Esophagus (tissue), 2 donors: ENCODE results near the gene AATF. TPM values are rescaled to one million over a fixed set of nuclear protein-coding genes. Genes with fewer than 3 reads are reported as not detected.

Experiments
- H3K27ac ChIP-seq, 2 donors: one replicate each; pipeline ENCODE4 v1.5.1; 2013; ENCODE audit warnings: low read depth in 2 of 2, mild to moderate bottlenecking in 2 of 2, inconsistent platforms in 1 of 2, low read length in 1 of 2, moderate library complexity in 1 of 2
- H3K27me3 ChIP-seq, 2 donors: one replicate each; pipeline ENCODE4 v1.6.1; 2013; ENCODE audit warnings: low read length in 2 of 2, control low read depth in 1 of 2, mild to moderate bottlenecking in 1 of 2; ENCODE audit not compliant: insufficient read depth in 2 of 2, control insufficient read depth in 1 of 2
- H3K36me3 ChIP-seq, 2 donors: one replicate each; pipeline ENCODE4 v1.6.1; 2013; ENCODE audit warnings: low read length in 1 of 2; ENCODE audit not compliant: control insufficient read depth in 2 of 2, insufficient read depth in 2 of 2
- H3K4me1 ChIP-seq, 2 donors: one replicate each; pipeline ENCODE4 v1.6.1; 2013; ENCODE audit warnings: low read length in 1 of 2; ENCODE audit not compliant: control insufficient read depth in 2 of 2, insufficient read depth in 2 of 2
- H3K4me3 ChIP-seq, 2 donors: one replicate each; pipeline ENCODE4 v1.5.1; 2013; ENCODE audit warnings: low read length in 2 of 2, mild to moderate bottlenecking in 2 of 2, low read depth in 1 of 2, moderate library complexity in 1 of 2
- H3K9me3 ChIP-seq, 2 donors: one replicate each; pipeline ENCODE4 v1.6.1; 2013; ENCODE audit warnings: mild to moderate bottlenecking in 2 of 2, low read depth in 1 of 2, low read length in 1 of 2, moderate library complexity in 1 of 2; ENCODE audit not compliant: control insufficient read depth in 2 of 2, insufficient read depth in 1 of 2
- WGBS, 2 donors: extraction: QIAGEN DNeasy Blood & Tissue Kit; methylation state at CpG; one replicate each; pipeline ENCODE4 v1.1.7; 2013; 5-methylcytosine and 5-hydroxymethylcytosine counted together
- polyA plus RNA-seq, 2 donors: library from polyadenylated mRNA; stranded (reverse); fragments of 200-250 nt; gene quantifications; one replicate each; pipeline ENCODE4 v1.2.3, GENCODE V29; 2013
- donor health status: healthy with polysubstance abuse.
- donor health status: Bipolar disorder and iron deficiency.

AATF gene
- polyA plus RNA-seq, 2 donors = 17.4 to 25.7 TPM

GRCh38 chr17:36977066-36977465, 28.3 kb downstream of the AATF start:
- Histone ChIP-seq H3K27ac (no peak overlapping the region), H3K27me3 (no peaks in the 10 kb centered on the region), H3K9me3 (no peaks in the 10 kb centered on the region), H3K4me1 (no peaks in the 10 kb centered on the region), H3K36me3 (no peaks in the 10 kb centered on the region), H3K4me3 (no peak overlapping the region)
- 92 to 93% methylated on average over 2 of the region's 2 CpGs for WGBS, 2 donors

GRCh38 chr17:36977568-36977967, 28.8 kb downstream of the AATF start:
- Histone ChIP-seq H3K4me1 (no peaks in the 10 kb centered on the region), H3K27ac (no peak overlapping the region), H3K27me3 (no peaks in the 10 kb centered on the region), H3K4me3 (no peak overlapping the region), H3K9me3 (no peaks in the 10 kb centered on the region), H3K36me3 (no peaks in the 10 kb centered on the region)
- 94 to 98% methylated on average over 2 of the region's 2 CpGs for WGBS, 2 donors

DNA sequence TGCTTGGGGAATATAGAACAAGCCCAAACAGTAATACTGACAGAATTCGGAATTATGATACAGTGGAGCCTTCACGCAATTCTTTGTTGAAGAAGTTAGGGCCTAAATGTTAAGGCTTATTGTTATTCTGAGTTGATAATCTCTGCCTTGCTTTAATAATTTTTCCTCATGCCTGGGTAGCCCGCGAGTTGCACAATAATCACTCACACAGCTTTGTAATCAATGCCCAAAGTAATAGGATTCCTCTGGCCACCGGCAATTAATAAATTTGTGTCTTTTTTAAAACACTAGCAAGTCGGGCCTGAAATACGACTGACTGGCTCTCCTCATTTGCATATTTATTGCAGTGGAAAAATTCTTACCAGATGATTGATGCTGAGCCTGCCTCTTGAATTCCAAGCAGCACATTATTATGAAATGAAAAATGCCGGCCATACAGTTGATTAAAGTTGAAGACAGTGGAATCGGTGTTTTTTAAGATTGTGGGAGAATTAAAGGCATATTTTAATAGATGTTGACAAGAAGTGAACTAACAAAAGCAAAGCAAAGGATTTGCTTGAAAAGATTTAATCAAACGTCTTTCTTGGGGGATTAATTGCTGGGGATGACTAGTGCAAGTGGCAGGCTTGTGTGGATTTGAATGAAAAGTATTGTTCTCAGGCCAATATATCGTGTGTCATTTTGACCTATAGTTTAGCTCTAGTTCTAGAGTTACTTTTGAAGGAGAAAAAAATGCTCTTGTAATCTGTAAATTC, 30.2 kb downstream of the AATF start:
- Histone ChIP-seq H3K9me3 (no peaks in the 10 kb centered on the region), H3K27me3 (no peaks in the 10 kb centered on the region), H3K36me3 (no peaks in the 10 kb centered on the region), H3K4me3 (no peak overlapping the region), H3K27ac (no peak overlapping the region), H3K4me1 (no peaks in the 10 kb centered on the region)
- 59 to 67% methylated on average over 11 of the region's 11 CpGs for WGBS, 2 donors

DNA sequence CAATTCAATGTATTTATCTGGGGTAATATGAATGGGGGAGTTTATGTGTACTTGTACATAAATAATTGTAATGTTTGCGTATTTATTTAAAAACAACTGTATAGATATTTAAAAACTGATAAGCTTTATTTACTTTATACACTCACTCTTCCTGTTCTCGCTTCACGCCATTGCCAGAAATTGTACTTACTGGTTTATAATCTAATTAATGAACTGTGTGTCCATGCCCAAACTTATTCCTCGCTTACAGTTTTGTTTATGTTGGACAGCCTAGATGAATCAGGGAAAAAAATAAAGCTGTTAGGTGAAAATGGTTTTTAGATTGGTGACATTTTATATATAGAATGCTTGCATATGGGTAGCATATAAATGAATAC, 30.8 kb downstream of the AATF start:
- 79 to 83% methylated on average over 4 of the region's 4 CpGs for WGBS, 2 donors
- Histone ChIP-seq H3K4me3 (no peak overlapping the region), H3K36me3 (no peaks in the 10 kb centered on the region), H3K4me1 (no peaks in the 10 kb centered on the region), H3K27me3 (no peaks in the 10 kb centered on the region), H3K27ac (no peak overlapping the region), H3K9me3 (no peaks in the 10 kb centered on the region)

GRCh38 chr17:36980280-36980761, 31.6 kb downstream of the AATF start:
- WGBS, 2 donors = 35 to 41% methylated on average over 2 of the region's 2 CpGs
- H3K27me3 ChIP-seq = no peaks in the 10 kb centered on the region
- no peak overlapping the region for H3K4me3 ChIP-seq
- no peak overlapping the region for H3K27ac ChIP-seq
- no peaks in the 10 kb centered on the region for H3K4me1 ChIP-seq
- H3K9me3 ChIP-seq = no peaks in the 10 kb centered on the region
- no peaks in the 10 kb centered on the region for H3K36me3 ChIP-seq

DNA sequence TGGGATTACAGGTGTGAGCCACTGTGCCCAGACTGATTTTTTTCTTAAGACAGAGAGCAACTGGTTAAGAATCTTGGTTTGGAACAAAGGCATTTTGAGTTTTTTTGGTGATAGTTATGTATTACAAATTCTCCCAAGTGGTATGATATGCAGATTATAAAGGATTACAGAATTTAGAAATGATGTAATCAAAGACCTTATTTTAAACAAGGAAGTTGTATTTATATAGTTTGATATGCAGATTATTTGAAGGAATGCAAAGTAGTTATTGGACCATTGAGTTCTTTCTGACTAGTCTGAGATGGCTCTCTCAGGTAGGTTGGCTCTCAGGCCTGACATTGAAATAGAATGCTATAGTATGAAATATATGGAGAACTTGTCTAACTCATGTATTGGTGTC, 34.9 kb downstream of the AATF start:
- H3K27me3 ChIP-seq = no peaks in the 10 kb centered on the region
- no peak overlapping the region for H3K27ac ChIP-seq
- H3K4me1 ChIP-seq = no peaks in the 10 kb centered on the region
- no peak overlapping the region for H3K4me3 ChIP-seq
- peaks cover 3 to 5% of the 10 kb centered on the region in 2 donors for H3K36me3 ChIP-seq
- no peaks in the 10 kb centered on the region for H3K9me3 ChIP-seq

DNA sequence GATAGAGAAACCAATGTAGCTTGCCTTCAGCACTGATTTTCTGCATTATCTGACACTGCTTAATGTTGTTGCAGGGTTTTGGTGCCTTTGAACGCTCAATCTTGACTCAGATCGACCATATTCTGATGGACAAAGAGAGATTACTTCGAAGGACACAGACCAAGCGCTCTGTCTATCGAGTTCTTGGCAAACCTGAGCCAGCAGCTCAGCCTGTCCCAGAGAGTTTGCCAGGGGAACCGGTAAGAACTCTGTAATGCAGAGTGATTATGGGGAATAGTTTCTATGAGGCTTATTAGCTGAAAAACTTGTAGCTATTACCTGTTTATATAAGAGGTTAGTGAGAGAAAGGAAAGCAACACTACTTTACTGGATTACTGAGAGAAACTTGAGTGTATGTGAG, 40.4 kb downstream of the AATF start:
- WGBS, 2 donors = 91% methylated on average over 6 of the region's 6 CpGs
- H3K36me3 ChIP-seq = peaks cover 10% of the 10 kb centered on the region in 2 donors

DNA sequence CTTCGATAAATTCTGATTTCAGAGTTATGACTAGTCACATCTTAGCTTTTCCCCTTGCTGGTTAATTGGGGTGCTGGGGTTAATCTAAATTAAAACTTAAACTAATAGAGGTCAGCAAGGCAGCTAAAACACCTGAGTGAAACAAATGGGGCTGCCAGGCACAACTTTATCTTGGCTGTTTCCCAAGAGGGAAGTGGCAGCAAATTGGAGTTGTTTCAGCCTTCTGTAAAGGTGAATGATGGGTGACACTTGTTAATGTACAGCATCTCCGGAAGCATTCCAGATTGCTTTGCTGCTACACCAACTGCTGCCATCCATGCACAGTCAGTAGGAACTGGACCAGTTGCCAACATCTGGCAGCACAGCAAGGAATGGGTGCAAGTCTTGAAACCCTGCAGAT, 43.9 kb downstream of the AATF start:
- Histone ChIP-seq H3K36me3 (peaks cover 9 to 13% of the 10 kb centered on the region in 2 donors), H3K27me3 (no peaks in the 10 kb centered on the region)

More for the DNA sequence above, 40.4 kb downstream of the AATF start:
- Histone ChIP-seq H3K9me3 (no peaks in the 10 kb centered on the region), H3K4me3 (no peak overlapping the region), H3K27me3 (no peaks in the 10 kb centered on the region), H3K4me1 (no peaks in the 10 kb centered on the region), H3K27ac (no peak overlapping the region)

DNA sequence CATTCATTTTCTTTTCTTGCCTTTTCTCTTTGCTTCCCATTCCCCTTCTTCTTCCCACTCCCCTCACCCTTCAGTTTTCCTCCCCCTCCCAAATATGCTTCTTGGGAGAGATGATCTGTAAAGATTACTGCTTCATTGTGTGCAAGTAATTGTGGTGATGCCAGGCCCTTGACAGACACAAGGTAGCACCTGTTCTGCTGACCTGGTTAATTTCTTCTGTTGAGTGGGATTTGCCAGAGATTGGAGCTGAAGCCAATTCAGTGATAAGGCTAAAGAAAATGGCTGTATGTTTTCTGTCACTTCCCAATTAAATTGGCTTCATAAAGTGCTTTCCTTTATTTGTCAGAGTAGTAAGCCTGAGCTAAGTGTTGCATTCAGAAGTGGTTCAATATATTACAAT, 44.5 kb downstream of the AATF start:
- no peaks in the 10 kb centered on the region for H3K27me3 ChIP-seq
- H3K4me3 ChIP-seq = no peak overlapping the region
- H3K9me3 ChIP-seq = no peaks in the 10 kb centered on the region
- no peak overlapping the region for H3K27ac ChIP-seq
- H3K36me3 ChIP-seq = peaks cover 9 to 13% of the 10 kb centered on the region in 2 donors
- no peaks in the 10 kb centered on the region for H3K4me1 ChIP-seq

More for the DNA sequence above, 43.9 kb downstream of the AATF start:
- Histone ChIP-seq H3K27ac (no peak overlapping the region), H3K9me3 (no peaks in the 10 kb centered on the region), H3K4me1 (no peaks in the 10 kb centered on the region), H3K4me3 (no peak overlapping the region)
- 73 to 82% methylated on average over 2 of the region's 2 CpGs for WGBS, 2 donors

DNA sequence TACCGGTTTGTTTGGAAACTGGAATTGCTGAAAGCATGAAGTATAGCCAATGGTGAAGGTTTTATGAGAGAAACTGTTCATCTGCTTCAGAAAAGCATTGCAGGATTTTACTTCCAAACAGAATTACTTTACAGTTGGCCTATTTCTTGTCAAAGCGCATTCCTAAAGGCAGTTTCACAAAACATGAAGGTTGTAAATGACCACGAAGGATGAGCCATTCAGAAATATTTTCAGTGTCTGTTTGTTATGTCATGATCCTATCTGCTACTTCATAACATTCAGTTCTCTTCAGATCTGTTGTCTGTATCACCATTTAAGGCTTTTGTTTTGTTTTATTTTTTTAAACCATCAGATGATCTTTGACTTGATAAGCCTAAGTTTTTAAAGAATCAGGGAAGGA, 45.7 kb downstream of the AATF start:
- Histone ChIP-seq H3K27ac (no peak overlapping the region), H3K4me3 (no peak overlapping the region), H3K36me3 (peaks cover 8 to 9% of the 10 kb centered on the region in 2 donors), H3K4me1 (no peaks in the 10 kb centered on the region), H3K27me3 (no peaks in the 10 kb centered on the region), H3K9me3 (no peaks in the 10 kb centered on the region)
- 86 to 90% methylated on average over 3 of the region's 3 CpGs for WGBS, 2 donors
